NCI-H69 (cell line): ENCODE results near the gene OPRM1.
"Not testable (repeated sequence)": the region's sequence is repeated elsewhere in the genome, so short reads cannot be mapped to it uniquely, and the experiment has no call there.

ENCODE experiments used
- DNase-seq: peaks from one replicate; lab custom pipeline; 2025; lab: John Stamatoyannopoulos, UW

OPRM1 gene

DNA sequence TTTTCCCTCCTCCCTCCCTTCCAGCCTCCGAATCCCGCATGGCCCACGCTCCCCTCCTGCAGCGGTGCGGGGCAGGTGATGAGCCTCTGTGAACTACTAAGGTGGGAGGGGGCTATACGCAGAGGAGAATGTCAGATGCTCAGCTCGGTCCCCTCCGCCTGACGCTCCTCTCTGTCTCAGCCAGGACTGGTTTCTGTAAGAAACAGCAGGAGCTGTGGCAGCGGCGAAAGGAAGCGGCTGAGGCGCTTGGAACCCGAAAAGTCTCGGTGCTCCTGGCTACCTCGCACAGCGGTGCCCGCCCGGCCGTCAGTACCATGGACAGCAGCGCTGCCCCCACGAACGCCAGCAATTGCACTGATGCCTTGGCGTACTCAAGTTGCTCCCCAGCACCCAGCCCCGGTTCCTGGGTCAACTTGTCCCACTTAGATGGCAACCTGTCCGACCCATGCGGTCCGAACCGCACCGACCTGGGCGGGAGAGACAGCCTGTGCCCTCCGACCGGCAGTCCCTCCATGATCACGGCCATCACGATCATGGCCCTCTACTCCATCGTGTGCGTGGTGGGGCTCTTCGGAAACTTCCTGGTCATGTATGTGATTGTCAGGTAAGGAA lies at the start of gene OPRM1:
OPRM1 (plus strand) TSS at position 10 of the 612 bp plus-strand sequence; CDS start at position 315, 305 bp downstream.
- no peak for DNase-seq

DNA sequence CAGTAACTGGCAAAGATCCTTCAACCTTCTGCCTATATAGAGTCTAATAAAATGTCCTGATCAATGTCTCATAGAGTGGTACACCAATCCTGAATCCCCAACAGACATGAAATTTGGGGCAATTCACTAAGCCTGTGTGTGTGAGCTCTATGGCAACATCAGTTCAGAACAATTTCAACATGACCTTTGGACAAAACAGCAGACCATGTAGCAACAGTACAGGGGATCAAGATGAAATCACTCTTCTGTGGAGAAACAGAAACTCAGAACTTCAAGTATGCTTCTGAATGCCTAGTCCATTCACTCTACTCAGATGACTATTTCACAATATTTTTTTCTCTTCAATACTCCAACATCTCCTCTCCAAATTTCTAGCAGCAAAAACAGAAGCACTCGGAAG lies 49.1 kb upstream of the OPRM1 start:
- DNase-seq, result no peak

- no peak for DNase-seq
These were observed 45.0 kb upstream of the OPRM1 start for GRCh38 chr6:153994004-153994403.

GRCh38 chr6:153994811-153995210 lies 44.2 kb upstream of the OPRM1 start:
- no peak for DNase-seq

- DNase-seq, result no peak
These were observed 41.8 kb upstream of the OPRM1 start for GRCh38 chr6:153997221-153997620.

DNA sequence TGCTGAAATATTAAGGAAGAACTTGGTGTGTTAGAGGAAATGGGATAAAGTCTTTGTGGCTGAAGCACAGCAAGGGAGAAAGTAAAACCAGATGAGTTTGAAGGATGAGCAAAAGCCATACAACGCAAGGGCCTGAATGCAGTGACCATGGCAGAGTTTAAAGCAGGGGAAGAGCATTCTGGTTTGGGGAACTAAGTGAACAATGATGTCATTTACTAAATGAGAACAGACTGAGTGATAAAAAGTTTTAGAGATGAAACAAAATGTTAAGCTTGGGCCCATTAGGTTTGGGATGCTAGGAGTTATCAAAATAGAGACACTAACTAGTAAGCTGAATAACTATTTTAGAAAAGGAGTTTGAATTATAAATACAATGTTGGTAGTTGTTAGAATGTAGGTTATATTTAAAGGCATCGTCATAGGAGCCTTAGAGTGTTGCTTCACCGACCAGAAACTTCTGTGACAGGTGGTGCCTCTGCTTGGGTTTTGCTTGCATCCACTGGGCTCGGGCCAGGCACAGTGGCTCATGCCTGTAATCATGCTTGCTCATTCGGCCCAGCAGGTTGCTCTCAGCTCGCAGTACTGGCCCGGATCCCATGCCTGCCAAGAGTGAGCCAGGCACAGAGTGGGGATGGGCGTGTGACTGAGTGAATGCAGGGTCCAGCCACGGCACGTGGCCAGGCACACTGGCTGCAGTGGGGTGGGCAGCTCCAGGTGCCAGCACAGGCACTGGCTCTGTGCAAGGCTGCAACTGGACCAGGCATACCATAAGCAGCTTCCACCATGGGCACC lies 37.4 kb upstream of the OPRM1 start:
- DNase-seq, result no peak

GRCh38 chr6:154002894-154003293 lies 36.1 kb upstream of the OPRM1 start:
- DNase-seq, result no peak

GRCh38 chr6:154010371-154010770 lies 28.7 kb upstream of the OPRM1 start:
- no peak for DNase-seq

GRCh38 chr6:154012852-154013251 lies 26.2 kb upstream of the OPRM1 start:
- no peak for DNase-seq

- DNase-seq, result no peak
These were observed 21.3 kb upstream of the OPRM1 start for GRCh38 chr6:154017786-154018185.

DNA sequence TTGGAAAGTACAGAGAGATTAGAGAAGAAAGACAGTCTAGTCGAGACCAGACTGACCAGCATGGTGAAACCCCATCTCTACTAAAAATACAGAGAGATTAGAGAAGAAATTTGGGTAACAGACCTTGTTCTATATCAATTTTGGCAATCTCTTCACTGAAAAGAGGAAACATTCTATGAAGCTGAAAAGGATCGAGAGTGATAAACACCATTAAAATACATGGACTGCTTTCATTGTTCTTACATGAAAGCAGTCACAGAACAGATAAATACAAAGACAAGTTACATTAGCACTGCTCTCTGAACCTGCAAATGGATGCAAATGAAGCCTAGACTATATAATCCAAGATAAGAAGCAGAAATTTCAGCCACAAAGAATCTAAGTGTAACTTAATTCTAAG lies 8.4 kb upstream of the OPRM1 start:
- no peak for DNase-seq

- no peak for DNase-seq
These were observed 2.0 kb downstream of the OPRM1 start for GRCh38 chr6:154041001-154041400.

- DNase-seq, result no peak
These were observed 14.1 kb downstream of the OPRM1 start for GRCh38 chr6:154053141-154053540.

DNA sequence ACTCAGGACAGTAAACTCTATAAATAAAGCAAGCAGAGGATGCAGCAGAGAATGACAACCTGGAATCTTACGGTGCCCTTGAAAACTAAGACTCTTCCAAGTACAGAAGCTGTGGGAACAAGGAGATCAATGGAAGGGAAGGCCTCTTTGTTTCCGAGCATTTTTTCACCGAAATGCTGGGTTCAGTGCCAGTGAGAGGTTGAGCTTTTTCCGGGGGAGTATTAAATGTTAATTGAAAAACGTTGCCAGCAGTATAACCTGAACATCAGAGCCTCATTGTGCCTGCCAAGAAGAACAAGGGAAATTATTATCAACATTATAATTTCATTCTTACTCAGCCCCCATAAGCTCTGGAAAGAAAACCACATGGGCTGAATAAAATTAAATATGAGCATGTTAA lies 17.5 kb downstream of the OPRM1 start:
- DNase-seq, result no peak

GRCh38 chr6:154057098-154057497 lies 18.1 kb downstream of the OPRM1 start:
- no peak for DNase-seq

GRCh38 chr6:154058963-154059680 lies 20.1 kb downstream of the OPRM1 start:
- DNase-seq, result no peak

DNA sequence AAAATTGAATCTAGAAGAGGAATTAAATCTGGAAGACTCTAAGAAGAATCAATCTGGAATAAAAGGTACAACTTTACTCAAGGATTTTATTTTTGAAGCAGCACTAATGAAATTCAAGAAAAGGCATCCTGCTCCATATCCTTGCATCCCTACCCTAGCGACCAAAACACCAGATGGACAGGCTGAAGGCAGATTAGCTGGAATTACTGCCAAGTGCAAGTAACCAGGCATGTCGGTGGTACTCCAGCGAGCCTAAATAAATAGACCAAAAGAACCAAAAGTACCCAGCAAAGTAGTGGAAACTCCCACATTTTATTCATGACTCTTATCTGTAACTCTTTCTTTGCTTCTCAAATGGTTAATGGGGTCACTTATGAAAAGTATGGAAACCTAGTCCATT lies 21.0 kb downstream of the OPRM1 start:
- DNase-seq, result no peak

- no peak for DNase-seq
These were observed 31.0 kb downstream of the OPRM1 start for GRCh38 chr6:154070041-154070440.

DNA sequence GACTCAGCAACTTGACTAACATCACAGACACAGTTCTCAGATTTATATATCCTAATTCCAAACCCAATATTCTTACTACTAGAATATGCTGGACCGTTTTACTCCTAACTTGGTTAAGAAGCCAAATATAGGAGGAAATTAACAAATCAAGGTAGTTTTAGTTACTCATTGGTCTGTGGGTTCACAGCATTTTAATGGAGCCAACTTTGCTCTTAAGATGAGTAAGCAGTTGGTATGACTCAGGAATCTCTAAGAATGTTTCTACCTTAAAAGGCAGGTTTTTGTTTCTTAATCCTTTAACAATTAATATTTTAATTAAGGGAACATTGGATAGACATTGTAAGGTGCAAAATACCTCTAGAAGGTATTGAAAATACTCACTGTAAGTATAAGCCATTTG lies 31.6 kb downstream of the OPRM1 start:
- no peak for DNase-seq

GRCh38 chr6:154071236-154071635 lies 32.2 kb downstream of the OPRM1 start:
- no peak for DNase-seq

DNA sequence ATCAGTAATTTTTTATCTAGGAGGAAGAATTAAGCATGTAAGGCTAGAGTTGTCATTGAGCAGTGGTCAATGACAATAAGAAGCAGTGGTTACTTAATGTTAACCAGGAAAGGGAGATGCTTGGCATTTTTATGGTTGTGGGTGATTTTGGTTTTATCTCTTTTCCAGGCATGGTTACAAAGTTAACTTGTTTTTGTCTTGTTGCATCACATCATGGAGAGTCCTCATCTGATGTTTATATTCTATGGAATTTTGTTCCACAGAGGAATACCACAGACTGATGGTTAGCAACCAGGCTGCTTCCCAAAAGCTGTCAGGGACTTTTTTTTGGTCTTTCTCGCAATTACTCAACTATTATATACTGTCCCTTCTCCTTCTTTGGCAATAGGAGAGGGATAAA lies 32.7 kb downstream of the OPRM1 start:
- no peak for DNase-seq

DNA sequence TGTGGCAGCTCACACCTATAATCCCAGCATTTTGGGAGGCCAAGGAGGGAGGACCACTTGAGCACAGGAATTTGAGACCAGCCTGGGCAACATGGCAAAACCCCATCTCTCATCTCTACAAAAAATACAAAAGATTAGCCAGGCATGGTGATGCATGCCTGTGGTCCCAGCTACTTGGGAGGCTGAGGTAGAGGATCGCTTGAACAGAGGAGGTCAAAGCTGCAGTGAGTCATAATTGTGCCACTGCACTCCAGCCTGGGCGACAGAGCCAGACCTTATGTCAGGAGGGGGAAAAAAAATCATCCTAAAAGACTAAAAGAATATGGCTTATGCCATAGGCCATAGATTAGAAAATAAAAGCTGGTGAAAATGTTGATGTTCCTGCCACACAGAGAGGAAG lies 39.6 kb downstream of the OPRM1 start:
- DNase-seq, result not testable (repeated sequence)
